Activated naive CD4-positive, alpha-beta T cell treated with anti-CD3 and anti-CD28 coated beads, Interleukin-2, amount 50 U/mL, for 16 hours (primary cell): ENCODE data around the gene FCN2.

Experiments used
- DNase-seq: peaks from one replicate; pipeline ENCODE4 v3.0.0-alpha.2; 2020

Gene FCN2

DNA sequence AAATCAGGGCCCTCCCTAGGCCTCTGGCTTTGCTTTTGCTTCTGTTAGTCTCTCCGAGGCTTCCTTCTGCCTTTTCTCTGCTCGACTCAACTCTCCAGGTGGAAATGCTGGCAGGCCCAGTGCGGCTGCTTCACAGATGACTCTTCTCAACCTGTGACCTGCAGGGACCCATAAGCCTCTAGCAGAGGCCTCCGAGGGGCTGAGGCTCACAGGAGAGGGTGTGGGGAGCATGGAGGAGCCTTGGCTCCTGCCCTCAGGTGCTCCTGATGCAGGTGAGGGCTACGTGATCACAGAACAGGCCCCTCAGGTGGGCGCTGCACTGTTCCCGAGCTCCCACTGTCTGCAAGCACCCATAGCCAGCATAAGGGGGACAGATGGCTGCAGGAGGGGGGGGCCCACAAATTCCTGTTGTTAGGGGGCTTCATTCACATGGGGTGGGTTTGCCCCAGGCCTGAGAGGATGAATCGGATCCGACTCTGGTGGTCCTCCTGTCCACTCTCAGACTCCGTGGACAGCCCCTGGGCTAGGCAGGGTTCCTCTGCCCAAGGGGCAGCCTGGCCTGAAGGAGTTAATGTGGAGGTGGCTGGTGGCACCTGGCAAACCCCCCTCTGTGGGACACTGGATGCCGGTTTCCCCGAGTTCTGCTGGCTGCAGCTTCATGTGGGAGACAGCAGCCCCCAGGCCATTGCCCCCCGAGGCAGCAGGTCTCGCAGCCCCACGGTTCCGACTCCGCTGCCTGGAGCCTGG lies 10.9 kb upstream of the FCN2 start:
- no peak for DNase-seq

DNA sequence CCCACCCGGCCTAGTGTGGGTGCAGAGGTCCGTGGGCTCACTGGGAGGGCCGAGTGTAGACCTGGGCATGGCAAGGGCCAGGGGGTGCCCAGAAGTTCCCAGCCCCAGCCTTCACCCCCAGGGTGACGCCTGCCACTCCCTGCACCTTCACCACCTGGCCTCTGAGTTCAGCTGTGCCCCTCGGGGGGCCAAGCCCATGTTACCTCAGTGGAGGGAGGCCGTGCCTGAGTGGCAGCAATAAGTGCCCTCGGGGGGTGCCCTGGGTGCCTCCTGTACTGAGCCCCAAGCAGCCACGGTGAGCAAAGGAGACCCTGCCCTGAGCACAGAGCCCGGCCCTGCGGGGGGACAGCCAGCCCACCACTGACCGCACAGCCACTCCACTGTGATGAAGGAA lies 10.3 kb upstream of the FCN2 start:
- DNase-seq = no peak

DNA sequence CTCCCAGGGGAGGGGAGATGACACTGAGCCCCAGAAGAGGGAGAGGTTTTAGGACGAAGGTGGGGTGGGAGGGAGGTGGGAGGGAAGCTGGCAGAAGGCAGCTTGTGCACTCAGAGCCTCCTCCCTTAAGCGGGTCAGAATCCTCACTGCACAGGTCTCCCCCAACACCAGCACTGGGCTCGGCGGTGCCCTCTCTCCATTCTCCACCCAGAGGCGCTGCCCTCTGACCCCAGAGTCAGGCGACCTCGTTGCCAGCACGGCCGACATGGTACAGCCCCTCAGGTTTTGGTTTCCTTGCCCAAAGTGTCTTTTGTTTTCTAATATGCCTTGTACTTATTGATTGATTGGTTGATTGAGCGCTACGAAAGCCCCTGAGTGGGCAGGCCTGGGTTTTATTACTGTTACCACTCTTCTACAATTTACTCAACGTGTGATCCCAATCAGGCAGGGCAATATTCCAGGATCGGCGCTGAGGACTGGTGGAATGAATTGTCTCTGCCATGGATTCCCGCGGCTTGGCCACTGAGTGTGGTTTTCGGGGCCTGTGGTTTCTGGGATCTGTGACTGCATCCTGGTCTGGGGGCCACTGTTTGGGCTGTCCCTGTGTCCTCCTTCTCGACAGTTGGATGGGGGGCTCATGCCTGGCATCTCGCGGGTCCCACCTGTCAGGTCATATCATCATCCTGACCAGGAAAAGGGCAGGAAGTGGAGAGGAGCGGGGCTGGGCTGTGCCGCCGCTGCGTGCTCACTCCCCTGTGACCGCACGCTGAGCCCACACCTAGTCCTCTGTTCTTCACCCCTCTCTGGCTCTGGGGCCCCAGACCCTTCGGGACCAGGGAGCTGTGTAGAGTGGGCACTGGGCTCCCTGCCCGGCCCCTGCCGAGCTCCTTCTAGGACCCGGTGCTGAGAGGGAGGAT lies 9.6 kb upstream of the FCN2 start:
- DNase-seq = no peak

DNA sequence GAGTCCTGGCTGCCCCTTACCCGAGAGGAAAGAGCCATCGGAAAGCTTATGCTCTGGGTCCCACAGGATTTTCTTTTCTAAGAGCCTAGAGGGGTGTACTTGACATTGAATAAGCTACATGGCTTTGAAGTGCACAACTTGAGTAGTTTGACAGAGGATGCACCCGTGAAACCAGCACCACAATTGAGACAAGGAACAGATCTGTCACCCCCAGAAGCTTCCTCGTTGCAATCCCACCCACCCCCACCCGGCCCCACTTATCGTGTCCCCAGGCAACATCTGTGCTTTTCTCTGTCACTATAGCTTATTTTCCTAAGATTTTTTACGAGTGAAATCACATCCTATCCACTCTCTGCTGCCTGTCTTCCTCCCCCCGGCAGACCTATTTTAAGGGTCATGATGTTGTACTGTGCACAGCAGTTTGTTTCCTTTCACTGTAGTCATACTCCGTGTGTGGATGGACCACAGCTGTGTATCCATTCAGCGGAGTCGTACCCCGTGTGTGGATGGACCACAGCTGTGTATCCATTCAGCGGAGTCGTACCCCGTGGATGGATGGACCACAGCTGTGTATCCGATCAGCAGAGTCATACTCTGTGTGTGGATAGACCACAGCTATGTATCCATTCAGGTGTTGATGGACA lies 8.8 kb upstream of the FCN2 start:
- DNase-seq = no peak

DNA sequence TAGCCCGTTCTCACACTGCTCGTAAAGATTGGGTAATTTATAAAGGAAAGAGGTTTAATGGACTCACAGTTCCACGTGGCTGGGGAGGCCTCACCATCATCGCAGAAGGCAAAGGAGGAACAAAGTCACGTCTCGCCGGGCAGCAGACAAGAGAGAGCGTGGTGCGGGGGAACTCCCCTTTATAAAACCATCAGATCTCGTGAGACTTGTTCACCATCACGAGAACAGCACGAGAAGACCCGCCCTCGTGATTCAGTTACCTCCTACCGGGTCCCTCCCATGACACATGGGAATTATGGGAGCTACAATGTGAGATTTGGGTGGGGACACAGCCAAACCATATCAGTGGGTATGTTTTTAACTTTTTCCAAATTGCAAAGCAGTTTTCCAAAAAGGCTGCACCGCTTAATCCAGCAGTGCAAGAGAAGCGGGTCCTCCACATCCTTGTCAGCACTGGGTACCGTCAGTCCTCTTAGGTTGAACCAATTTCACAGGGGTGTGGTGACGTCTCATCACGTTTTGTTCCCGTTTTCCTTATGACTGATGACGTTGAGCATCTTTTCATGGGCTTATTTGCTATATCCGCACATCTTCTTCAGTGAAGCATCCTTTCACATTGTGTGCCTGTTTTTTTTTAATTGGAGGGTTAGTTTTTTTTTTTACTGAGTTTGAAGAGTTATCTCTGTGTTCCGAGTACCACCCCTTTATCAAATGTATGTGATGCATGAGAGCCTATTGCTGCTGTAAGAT lies 8.0 kb upstream of the FCN2 start:
- DNase-seq = no peak

DNA sequence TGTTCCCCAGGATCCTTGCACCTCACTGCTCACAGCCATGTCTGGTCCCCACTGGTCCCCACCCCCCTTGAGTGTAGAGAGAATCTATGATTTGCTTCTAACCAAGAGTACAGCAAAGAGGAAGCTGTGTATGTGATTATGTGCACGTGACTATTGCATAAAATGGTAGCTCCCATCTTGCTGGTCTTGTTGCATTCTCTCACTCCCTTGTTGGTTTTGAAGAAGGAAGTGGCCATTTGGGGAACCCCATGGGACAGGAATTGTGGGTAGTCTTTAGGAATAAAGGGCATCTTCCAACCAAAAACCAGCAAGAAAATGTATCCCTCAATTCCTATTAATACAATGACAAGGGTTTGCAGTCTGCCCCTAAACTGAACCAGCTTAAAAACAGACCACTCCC lies 5.2 kb upstream of the FCN2 start:
- no peak for DNase-seq

DNA sequence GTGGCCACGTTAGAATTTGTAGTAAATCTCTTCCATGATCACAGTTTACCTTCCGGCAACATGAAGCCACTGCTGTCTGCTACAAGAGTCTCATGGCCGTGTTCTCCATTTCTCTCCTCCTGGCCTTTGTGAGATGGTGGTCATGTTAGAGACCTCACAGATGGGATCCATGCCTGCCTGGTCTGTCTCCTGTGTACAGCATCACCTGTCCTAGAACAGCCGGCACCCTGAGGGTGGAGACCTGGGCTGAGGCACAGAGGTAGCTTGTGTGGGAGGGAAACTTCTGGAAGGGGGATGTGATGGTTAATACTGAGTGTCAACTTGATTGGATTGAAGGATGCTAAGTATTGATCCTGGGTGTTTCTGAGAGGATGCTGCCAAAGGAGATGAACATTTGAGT lies 3.1 kb upstream of the FCN2 start:
- no peak for DNase-seq

DNA sequence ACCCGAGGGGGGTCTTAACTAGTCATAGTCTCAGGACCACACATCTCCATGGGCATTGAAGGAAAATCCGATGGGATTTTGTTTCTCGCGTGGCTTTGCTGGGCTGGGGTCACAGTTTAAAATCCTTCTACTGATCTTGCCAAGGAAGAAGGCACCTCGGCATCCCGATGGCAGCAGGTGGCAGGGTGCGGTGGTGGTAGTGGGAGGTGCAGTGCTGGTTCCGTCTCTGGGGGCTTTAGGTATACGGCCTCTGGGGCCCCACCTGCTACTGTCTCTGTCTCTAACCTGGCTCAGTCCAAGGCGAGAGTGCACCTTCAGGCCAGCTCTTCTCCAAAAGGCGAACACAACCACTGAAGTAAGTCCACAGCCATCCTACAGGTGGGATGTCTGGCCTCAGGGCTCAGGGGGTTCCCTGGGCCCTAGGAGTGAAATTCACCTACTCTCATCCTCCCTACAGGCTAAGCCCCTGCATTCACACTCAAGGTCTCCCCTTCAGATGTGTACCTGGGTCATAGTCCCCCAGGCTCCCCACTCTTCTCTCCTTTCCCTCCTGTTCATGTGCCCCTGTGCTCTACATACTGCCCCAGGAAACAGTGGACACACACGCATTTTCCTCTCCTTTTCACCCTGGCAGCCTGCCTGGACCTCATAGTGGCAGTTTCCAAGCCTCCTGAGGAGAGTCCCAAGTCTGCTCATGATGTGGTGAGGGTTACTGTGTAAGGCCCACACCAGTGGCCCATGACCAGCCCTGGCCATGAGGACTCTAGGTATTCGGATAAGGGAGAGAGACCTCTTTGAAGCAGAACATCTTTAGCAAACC lies 736 bp upstream of the FCN2 start:
- DNase-seq = no peak

DNA sequence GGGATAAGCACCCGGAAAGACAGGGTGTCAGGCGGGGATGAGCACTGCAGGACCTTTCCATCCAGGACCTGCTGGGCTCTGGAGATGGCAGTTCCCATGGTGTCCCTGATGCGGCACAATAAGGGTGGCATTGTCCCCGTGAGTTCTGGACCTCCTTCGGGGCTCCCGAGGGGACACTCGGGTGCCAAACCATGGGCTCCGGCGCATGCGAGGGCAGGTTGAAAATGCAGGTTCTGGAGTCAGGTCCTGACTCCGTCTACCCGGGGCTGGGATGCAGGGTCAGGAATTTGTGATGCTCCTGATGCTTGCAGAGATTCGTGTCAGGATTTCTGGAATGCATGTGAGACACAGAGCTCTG lies 682 bp downstream of the FCN2 start:
- no peak for DNase-seq

DNA sequence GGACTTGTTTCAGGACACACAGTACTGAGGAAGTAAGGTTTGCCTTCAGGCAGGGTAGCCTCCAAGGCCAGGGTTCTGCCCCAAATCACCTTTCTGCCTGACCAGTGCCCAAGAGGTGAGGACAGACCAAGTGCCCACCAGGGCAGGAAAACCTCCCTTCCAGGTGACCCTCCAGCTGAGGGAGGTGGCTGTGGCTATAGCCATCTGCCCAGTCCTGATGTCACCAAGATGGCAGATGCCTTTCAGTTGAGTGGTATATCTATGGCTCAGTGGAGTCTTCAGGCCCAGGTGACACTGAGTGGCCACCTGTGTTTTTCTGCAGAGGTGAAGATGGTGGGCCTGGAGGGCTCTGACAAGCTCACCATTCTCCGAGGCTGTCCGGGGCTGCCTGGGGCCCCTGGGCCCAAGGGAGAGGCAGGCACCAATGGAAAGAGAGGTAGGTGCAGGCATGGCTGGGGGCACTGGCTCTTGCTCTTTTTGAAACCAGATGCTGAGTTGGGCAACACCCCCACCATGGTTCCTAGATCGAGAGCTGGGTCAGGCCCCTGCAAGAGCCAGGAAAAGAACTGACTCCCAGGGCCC lies 1.7 kb downstream of the FCN2 start:
- no peak for DNase-seq

DNA sequence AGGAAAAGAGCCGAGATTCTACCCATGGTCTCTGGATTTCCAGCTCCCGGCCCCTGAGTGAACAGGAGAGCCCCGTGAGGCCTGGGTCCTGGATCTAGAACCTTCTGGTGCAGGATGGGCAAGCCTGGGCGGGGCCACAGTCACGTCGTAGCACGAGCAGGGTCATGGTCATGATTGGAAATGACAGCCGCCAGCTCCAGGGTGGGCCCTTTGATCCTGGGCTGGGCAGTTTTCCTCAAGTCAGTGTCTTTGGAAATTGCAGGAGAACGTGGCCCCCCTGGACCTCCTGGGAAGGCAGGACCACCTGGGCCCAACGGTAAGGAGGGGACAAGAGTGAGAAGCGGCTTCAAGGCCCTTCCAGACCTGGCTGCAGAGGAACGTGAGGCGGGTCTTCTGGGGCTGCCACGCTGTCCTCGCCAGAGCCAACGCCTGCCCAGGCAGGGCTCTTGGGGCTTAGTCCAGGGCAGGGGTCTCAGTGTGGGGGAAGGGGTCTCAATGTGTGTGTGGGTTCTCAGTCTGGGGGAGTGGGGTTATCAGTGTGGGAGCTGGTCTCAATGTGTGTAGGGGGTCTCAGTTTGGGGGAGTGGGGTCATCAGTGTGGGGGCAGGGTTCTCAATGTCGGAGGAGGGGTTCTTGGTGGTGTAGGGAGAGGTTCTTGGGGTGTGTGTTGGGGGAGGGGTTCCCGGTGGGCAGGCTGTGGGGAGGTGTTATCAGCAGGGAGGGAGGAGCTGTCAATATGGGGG lies 2.6 kb downstream of the FCN2 start:
- no peak for DNase-seq

DNA sequence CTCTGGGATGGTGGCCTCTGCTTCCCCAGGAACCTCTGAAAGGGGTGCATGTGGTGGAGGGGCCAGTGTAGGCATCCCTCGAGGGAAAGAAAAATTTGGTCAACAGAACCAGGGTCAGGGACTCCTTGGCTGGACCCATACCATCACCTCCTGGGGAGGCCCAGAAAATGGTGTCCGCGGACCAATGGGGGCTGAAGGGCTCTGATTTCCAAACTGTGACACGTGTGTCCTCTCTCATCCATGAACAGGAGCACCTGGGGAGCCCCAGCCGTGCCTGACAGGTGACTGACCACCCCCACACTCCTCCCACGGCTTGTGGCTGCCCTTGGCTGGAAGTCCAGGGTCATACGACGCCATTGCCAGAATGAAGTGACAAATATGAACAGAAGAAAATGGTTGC lies 3.9 kb downstream of the FCN2 start:
- no peak for DNase-seq

DNA sequence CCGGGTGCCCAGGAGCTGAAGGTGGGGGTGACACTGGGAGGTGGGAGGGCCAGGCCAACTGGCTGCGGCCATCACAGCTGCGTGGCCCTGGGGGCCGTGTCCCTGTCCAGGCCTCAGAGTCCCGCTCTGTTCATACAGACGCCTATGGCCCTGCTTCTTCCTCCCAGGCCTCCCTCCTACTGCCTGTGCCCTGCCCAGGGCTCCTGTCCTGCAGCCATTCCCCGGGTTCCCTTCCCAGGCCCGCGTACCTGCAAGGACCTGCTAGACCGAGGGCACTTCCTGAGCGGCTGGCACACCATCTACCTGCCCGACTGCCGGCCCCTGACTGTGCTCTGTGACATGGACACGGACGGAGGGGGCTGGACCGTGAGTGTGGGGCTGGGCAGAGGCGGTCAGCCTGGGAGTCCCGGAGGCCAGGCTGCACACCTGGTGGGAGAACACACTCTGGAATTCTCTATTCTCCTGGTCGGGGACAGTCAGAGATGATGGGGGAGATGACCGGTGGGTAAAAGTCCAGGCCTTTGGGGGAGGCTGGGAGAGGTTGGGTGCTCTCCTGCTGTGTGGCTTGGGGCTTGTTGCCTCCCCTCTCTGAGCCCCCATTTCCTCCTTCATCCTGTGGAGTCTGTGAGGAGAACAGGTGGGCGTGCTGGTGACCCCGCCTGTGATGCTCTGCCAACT lies 4.5 kb downstream of the FCN2 start:
- DNase-seq = no peak

DNA sequence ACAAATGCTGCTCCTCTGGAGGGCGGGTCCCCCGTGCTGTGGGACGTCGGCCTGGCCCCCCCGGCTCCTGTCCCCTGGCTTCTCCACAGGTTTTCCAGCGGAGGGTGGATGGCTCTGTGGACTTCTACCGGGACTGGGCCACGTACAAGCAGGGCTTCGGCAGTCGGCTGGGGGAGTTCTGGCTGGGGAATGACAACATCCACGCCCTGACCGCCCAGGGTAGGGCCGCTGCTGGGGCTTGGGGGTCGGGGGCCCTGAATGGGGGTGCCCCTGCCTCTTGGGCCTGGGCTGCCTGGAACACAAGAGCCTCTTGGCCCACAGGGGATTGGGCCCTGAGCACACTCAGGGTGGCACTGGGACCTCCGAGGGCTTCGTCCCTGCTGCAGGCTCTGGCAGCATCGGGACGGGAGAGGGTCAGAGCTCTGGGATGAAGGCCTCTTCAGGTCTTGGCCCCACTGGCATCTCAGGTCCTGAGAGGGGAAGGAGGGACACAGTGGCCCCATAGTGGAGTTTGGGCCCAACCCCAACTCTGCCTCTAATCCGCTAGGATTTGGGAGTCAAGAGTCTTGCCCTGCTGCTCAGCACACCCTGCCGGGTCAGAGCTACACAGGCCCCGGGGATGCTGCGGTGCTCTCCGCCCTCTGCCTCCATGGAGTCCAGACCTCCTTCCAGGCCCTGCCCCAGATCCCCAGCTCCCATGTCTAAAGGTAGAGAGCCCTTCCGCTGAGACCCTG lies 5.2 kb downstream of the FCN2 start:
- no peak for DNase-seq

DNA sequence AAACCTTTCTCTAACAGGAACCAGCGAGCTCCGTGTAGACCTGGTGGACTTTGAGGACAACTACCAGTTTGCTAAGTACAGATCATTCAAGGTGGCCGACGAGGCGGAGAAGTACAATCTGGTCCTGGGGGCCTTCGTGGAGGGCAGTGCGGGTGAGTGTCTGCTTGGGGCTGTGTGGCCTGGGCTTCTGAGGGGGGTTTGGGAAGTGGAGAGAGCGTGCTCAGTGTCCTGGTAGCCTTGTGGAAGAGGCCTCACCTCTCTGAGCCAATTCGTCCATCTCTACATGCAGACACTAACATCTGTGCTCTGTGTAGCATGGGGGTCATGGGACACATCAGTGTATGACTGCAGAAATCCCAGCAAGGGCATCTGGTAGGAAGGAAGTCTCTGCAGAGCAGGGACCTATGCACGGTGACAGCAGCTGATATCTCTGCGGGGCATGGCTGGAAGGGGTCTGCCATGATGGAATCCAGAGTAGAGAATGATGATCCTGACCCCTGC lies 5.9 kb downstream of the FCN2 start:
- no peak for DNase-seq

DNA sequence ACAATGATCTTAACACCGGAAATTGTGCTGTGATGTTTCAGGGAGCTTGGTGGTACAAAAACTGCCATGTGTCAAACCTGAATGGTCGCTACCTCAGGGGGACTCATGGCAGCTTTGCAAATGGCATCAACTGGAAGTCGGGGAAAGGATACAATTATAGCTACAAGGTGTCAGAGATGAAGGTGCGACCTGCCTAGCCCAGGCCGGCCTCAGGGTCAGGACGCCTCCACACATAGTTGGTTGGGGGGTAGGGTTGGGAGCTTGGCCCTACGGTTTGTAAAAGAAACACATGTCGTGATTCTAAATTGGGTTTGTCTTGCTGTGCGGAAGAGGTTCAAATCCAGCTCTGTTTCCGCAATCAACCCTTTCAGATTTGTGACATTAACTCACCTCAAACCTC lies 6.6 kb downstream of the FCN2 start:
- no peak for DNase-seq

DNA sequence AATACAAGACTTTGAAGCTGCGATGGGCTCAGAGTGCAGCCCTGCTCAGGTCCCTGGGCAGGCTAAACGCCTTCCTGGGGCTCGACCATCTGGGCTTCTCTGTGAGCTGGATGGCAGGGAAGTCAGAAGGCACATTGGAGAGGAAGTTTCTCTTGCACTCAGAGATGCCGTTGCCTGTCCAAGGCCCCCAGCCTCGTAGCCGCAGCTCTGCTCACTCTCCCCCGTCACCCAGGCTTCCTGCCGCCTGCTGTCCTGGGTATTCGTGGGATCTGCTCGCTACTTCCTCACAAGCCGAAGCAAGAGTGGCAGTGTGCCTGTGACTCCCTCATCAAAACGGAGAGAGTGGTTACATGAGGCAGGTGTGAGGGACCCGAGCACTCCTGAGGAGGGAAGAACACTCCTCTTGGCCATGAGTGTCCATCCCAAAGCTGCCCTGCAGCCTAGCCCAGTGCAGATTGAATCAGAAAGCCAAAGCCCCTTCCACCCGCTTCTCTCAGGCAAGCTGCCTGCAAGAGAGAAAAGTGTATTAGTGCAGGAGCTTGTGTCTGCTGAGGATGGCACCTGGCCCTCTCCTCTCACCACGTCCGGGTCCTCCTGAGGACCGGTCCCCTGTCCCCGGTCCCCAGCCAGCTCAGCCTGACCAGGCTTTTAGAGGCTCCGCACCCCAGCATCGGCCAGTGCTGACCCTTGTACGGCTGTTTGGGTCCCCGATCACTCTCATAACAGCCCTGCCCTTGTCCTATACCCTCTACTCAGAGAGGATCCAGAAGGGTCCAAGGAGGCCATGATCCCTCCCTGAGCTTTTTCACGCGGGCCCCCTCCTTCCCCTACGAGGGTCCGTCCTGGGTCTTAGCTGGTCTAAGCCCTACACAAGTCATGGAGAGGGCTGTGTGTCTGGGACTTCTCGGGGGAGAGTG lies 7.3 kb downstream of the FCN2 start:
- no peak for DNase-seq

DNA sequence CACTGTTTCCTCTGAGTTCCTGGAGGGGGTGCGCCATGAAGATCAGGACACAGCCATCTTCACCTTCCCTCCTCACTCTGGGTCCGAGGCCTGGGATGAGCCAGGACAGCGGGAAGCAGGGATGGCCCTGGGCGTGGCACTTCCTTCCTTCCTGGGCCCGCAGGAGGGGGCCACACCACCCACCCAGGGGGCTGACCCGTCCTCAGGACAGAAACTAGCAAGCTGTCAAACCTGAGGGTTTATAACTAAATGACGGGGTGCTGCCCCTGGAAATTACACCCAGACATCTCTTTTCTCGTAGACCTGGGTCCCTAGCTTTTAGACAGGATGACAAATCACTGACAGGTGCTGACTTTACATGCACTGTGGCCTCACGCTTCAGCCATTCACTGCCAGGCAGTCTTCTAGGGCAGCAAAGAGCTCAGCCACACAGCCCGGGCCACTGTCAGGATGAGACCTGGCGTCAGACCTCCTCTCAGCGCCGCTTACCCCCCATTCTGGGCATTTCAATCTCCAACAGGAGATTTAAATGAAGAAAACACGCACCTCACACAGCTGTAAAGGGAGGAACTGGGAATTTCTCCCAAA lies 8.1 kb downstream of the FCN2 start:
- DNase-seq = no peak
